H1 (cell line): ENCODE results near the gene SLC25A38. TPM values are rescaled to one million over a fixed set of nuclear protein-coding genes. Genes with fewer than 3 reads are reported as not detected.
A peak's percentile ranks its signal among the peaks of the same experiment; 100 is the strongest.

Experiments
- ASH2L ChIP-seq: fragments of 200-600, 300-600 bp; sonication (generic); IDR thresholded peaks from one replicate; pipeline ENCODE4 v1.7.1; 2017; ENCODE audit warnings: low read length
- BCL11A ChIP-seq, 2 experiments: IDR thresholded peaks; one replicate each; pipeline ENCODE4 v1.6.1; 2011; ENCODE audit warnings: low read depth in 2 of 2, low read length in 2 of 2, mild to moderate bottlenecking in 2 of 2
- BRCA1 ChIP-seq: IDR thresholded peaks from 2 replicates; pipeline ENCODE4 v1.6.1; 2012; ENCODE audit warnings: low read depth, low read length, improper control_type of control experiment
- CBX8 ChIP-seq: fragments of 300-800, 300-1000 bp; sonication (generic); IDR thresholded peaks from 2 replicates; pipeline ENCODE4 v1.7.1; 2016; ENCODE audit warnings: low read depth, low read length, borderline replicate concordance
- CEBPB ChIP-seq: IDR thresholded peaks from 2 replicates; pipeline ENCODE4 v1.6.1; 2012; ENCODE audit warnings: low read depth, low read length
- CREB1 ChIP-seq: IDR thresholded peaks from 2 replicates; pipeline ENCODE4 v1.6.1; 2012; ENCODE audit warnings: inconsistent platforms
- FOSL1 ChIP-seq: IDR thresholded peaks from 2 replicates; pipeline ENCODE4 v1.6.1; 2011; ENCODE audit warnings: mild to moderate bottlenecking, low read depth, low read length, moderate library complexity; ENCODE audit not compliant: insufficient read depth
- KDM4A ChIP-seq: IDR thresholded peaks from one replicate; pipeline ENCODE4 v1.7.1; 2012; ENCODE audit warnings: low read depth, mild to moderate bottlenecking, moderate library complexity, low read length, inconsistent platforms; ENCODE audit not compliant: severe bottlenecking
- TAF7 ChIP-seq: optimal IDR thresholded peaks from 2 replicates; pipeline ENCODE3; 2011; ENCODE audit warnings: low read depth, mild to moderate bottlenecking, inconsistent platforms, low read length, moderate library complexity, borderline replicate concordance
- TCF12 ChIP-seq: IDR thresholded peaks from 2 replicates; pipeline ENCODE4 v1.6.1; 2011; ENCODE audit warnings: low read depth, mild to moderate bottlenecking, low read length
- polyA plus RNA-seq, 7 experiments: library from polyadenylated mRNA; depleted of rRNA in 3 of 7; stranded (reverse) in 5 of 7; unstranded in 2 of 7; fragments of >200 nt in 5 of 7; fragments of 200-250 nt in 2 of 7; gene quantifications; 1 replicate in 5 of 7; 2 replicates in 1 of 7; 4 replicates in 1 of 7; pipeline versions ENCODE4 v1.2.1 to v1.2.3, GENCODE V29; 2011 to 2013; ENCODE audit warnings: missing spikeins in 2 of 7, mixed read lengths in 2 of 7
- total RNA-seq: library from RNA; stranded (reverse); fragmentation: NEBNext Ultra II Directional; extraction: Animal tissue kit (Norgen Biotek cat#: 25700); gene quantifications from 2 replicates; pipeline ENCODE4 v1.2.1, GENCODE V29; 2021
- TF ChIP-seq, protein P1 (sequence below): fragments of 300-600 bp; sonication (generic); IDR thresholded peaks from 2 replicates; pipeline ENCODE4 v1.7.1; 2012; ENCODE audit warnings: low read length, moderate library complexity, mild to moderate bottlenecking, inconsistent platforms; ENCODE audit not compliant: insufficient replicate concordance

SLC25A38 gene
- total and polyA plus RNA-seq, 2 of the 8 experiments (the other 6 are each of a cell fraction or from before 2014, with no cell fraction given) = 41.2 to 45.8 TPM

DNA sequence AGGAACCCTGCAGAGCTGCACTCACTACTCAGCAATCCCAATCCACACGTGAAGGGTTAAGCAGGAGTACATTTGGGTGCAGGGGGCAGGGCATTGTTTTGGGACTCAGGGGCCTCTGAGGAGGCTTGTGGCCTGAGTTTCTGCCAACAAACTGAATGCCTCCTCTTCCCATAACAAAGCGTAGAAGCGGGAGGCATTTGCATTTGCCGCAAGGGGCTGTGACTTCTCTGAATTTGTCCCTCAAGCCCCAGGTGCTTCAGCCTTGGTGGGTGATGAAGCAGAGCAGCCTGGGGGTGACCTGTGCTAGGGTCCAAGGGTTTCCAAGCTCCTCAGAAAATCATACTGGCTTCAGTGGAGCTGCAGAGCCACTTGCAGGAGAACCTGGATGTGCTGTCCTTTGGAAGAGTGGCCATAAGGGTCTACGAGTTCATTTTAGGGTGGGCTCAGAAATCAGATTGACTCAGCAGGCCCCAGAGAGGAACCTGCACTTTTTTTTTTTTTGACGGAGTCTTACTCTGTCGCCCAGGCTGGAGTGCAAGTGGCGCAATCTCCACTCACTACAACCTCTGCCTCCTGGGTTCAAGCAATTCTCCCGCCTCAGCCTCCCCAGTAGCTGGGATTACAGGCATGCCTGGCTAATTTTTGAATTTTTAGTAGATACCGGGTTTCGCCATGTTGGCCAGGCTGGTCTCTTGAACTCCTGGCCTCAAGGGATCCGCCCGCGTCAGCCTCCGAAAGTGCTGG is 21.9 kb downstream of the SLC25A38 start (continued):
- TF ChIP-seq, protein P1, sequence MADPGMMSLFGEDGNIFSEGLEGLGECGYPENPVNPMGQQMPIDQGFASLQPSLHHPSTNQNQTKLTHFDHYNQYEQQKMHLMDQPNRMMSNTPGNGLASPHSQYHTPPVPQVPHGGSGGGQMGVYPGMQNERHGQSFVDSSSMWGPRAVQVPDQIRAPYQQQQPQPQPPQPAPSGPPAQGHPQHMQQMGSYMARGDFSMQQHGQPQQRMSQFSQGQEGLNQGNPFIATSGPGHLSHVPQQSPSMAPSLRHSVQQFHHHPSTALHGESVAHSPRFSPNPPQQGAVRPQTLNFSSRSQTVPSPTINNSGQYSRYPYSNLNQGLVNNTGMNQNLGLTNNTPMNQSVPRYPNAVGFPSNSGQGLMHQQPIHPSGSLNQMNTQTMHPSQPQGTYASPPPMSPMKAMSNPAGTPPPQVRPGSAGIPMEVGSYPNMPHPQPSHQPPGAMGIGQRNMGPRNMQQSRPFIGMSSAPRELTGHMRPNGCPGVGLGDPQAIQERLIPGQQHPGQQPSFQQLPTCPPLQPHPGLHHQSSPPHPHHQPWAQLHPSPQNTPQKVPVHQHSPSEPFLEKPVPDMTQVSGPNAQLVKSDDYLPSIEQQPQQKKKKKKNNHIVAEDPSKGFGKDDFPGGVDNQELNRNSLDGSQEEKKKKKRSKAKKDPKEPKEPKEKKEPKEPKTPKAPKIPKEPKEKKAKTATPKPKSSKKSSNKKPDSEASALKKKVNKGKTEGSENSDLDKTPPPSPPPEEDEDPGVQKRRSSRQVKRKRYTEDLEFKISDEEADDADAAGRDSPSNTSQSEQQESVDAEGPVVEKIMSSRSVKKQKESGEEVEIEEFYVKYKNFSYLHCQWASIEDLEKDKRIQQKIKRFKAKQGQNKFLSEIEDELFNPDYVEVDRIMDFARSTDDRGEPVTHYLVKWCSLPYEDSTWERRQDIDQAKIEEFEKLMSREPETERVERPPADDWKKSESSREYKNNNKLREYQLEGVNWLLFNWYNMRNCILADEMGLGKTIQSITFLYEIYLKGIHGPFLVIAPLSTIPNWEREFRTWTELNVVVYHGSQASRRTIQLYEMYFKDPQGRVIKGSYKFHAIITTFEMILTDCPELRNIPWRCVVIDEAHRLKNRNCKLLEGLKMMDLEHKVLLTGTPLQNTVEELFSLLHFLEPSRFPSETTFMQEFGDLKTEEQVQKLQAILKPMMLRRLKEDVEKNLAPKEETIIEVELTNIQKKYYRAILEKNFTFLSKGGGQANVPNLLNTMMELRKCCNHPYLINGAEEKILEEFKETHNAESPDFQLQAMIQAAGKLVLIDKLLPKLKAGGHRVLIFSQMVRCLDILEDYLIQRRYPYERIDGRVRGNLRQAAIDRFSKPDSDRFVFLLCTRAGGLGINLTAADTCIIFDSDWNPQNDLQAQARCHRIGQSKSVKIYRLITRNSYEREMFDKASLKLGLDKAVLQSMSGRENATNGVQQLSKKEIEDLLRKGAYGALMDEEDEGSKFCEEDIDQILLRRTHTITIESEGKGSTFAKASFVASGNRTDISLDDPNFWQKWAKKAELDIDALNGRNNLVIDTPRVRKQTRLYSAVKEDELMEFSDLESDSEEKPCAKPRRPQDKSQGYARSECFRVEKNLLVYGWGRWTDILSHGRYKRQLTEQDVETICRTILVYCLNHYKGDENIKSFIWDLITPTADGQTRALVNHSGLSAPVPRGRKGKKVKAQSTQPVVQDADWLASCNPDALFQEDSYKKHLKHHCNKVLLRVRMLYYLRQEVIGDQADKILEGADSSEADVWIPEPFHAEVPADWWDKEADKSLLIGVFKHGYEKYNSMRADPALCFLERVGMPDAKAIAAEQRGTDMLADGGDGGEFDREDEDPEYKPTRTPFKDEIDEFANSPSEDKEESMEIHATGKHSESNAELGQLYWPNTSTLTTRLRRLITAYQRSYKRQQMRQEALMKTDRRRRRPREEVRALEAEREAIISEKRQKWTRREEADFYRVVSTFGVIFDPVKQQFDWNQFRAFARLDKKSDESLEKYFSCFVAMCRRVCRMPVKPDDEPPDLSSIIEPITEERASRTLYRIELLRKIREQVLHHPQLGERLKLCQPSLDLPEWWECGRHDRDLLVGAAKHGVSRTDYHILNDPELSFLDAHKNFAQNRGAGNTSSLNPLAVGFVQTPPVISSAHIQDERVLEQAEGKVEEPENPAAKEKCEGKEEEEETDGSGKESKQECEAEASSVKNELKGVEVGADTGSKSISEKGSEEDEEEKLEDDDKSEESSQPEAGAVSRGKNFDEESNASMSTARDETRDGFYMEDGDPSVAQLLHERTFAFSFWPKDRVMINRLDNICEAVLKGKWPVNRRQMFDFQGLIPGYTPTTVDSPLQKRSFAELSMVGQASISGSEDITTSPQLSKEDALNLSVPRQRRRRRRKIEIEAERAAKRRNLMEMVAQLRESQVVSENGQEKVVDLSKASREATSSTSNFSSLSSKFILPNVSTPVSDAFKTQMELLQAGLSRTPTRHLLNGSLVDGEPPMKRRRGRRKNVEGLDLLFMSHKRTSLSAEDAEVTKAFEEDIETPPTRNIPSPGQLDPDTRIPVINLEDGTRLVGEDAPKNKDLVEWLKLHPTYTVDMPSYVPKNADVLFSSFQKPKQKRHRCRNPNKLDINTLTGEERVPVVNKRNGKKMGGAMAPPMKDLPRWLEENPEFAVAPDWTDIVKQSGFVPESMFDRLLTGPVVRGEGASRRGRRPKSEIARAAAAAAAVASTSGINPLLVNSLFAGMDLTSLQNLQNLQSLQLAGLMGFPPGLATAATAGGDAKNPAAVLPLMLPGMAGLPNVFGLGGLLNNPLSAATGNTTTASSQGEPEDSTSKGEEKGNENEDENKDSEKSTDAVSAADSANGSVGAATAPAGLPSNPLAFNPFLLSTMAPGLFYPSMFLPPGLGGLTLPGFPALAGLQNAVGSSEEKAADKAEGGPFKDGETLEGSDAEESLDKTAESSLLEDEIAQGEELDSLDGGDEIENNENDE = peak; percentile 26
- TF ChIP-seq FOSL1 (no peak), ASH2L (peak; percentile 84), BCL11A (IDR thresholded peaks at IDR 0.05; ENCODE audit: low read depth in 2 of 2, low read length in 2 of 2) (no peak), TAF7 (peak; percentile 87), CBX8 (no peak), TCF12 (0 out of 2 replicates have a peak, but pooled peaks have one; percentile 51), KDM4A (no peak), CEBPB (peak; percentile 42; the same call in 1 of the 2 replicates), BRCA1 (no peak), CREB1 (peak; percentile 33; the same call in 1 of the 2 replicates)
